ENCODE results near the gene ZNF26.
"Not testable (repeated sequence)": the region's sequence is repeated elsewhere in the genome, so short reads cannot be mapped to it uniquely, and the experiment has no call there.

Gene ZNF26

GRCh38 chr12:132986001-132986884 lies at the start of gene ZNF26:
Gene ZNF26 (plus strand): TSS chr12:132986367. CDS start chr12:132986841, 474 bp downstream.
- peak; percentile 92 to 94 (median 94) for DNase-seq

GRCh38 chr12:132936921-132937320 lies 49.2 kb upstream of the ZNF26 start:
- not testable (repeated sequence) for DNase-seq

- DNase-seq: no peak
Measured at GRCh38 chr12:132937476-132937875, 48.7 kb upstream of the ZNF26 start.

- not testable (repeated sequence) for DNase-seq
Measured at GRCh38 chr12:132938807-132939206, 47.4 kb upstream of the ZNF26 start.

- DNase-seq: no peak
Measured at GRCh38 chr12:132940071-132940719, 46.0 kb upstream of the ZNF26 start.

GRCh38 chr12:132941336-132941954 lies 44.7 kb upstream of the ZNF26 start:
- no peak for DNase-seq

- no peak for DNase-seq
Measured at GRCh38 chr12:132942611-132943010, 43.6 kb upstream of the ZNF26 start.

GRCh38 chr12:132945806-132946205 lies 40.4 kb upstream of the ZNF26 start:
- no peak for DNase-seq

- no peak for DNase-seq
Measured at GRCh38 chr12:132946246-132946820, 39.8 kb upstream of the ZNF26 start.

GRCh38 chr12:132948146-132949066 lies 37.8 kb upstream of the ZNF26 start:
- no peak for DNase-seq

GRCh38 chr12:132949936-132950837 lies 36.0 kb upstream of the ZNF26 start:
- DNase-seq: no peak

GRCh38 chr12:132950844-132951535 lies 35.2 kb upstream of the ZNF26 start:
- no peak for DNase-seq

GRCh38 chr12:132951649-132952048 lies 34.5 kb upstream of the ZNF26 start:
- no peak for DNase-seq

- DNase-seq: no peak
Measured at GRCh38 chr12:132952371-132953162, 33.6 kb upstream of the ZNF26 start.

GRCh38 chr12:132953163-132953425 lies 33.1 kb upstream of the ZNF26 start:
- DNase-seq: no peak

GRCh38 chr12:132953771-132954170 lies 32.4 kb upstream of the ZNF26 start:
- DNase-seq: no peak

- DNase-seq: no peak
Measured at GRCh38 chr12:132954471-132955048, 31.6 kb upstream of the ZNF26 start.

- DNase-seq: peak; percentile 45 to 61 (median 52)
Measured at GRCh38 chr12:132955094-132956010, 30.8 kb upstream of the ZNF26 start.
